HG03342 (cell line): Measurements from ENCODE around the gene AVPI1.
"Not testable (repeated sequence)": the region's sequence is repeated elsewhere in the genome, so short reads cannot be mapped to it uniquely, and the experiment has no call there.

Source experiments
- ATAC-seq: cut with Tn5 transposase; IDR thresholded peaks from one replicate; pipeline ENCODE4 v1.9.1; 2021; ENCODE audit warnings: mild to moderate bottlenecking, moderate library complexity; ENCODE audit not compliant: unreplicated experiment

AVPI1 gene

DNA sequence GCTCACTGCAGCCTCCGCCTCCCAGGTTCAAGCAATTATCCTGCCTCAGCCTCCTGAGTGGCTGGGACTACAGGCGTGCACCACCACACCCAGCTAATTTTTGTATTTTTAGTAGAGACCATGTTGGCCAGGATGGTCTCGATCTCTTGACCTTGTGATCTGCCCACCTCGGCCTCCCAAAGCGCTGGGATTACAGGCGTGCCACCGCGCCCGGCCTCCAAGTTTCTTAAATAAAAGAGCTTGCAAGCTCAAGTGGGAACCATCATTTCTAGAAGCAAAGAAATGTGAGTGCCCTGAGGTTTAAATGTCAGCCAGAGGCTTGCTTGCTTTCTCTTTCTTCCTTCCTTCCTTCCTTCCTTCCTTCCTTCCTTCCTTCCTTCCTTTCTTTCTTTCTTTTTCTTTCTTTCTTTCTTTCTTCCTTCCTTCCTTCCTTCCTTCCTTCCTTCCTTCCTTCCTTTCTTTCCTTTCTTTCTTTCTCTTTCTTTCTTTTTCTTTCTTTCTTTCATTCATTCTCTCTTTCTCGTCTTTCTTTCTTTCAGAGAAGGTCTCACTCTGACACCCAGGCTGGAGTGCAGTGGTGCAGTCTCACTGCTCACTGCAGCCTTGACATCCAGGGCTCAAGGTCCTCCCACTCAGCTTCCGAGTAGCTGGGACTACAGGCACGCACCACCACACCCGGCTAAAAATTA, 44.4 kb downstream of the AVPI1 start:
- not testable (repeated sequence) for ATAC-seq

DNA sequence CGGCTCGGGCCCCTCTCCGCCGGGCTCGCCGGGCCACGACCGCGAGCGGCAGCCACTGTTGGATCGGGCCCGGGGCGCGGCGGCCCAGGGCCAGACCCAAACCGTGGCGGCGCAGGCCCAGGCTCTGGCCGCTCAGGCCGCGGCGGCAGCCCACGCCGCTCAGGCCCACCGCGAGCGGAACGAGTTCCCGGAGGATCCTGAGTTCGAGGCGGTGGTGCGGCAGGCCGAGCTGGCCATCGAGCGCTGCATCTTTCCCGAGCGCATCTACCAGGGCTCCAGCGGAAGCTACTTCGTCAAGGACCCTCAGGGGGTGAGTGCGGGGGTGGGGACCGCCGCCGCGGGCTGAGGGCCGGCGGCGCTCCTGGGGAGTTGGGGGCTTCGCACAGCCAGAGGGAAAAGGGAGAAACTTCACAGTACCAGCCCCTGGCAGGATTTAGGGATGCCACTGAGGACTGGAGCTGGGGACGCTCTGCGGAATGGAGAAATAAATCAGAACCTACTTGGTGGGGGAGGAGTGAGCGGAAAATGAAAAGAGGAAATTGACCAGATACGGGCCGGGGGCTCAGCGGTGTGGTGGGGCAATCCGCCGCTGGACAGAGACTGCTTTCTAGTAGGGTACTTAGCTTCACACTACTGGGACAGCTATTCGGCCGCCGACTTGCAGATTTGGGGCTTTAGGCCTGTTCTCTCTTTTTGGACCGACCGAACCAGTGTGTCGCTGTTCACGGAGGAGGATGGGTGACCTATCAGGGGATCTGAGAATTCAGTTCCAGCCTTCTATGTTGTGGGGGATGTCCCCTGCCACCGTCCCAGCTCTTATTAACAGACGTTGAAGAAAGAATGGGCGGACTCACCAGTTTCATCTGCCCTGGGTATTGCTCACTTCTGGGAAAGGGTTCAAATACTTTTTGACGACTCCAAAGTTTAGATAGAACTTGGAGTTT, 45.9 kb downstream of the AVPI1 start:
- peak; percentile 23 for ATAC-seq

DNA sequence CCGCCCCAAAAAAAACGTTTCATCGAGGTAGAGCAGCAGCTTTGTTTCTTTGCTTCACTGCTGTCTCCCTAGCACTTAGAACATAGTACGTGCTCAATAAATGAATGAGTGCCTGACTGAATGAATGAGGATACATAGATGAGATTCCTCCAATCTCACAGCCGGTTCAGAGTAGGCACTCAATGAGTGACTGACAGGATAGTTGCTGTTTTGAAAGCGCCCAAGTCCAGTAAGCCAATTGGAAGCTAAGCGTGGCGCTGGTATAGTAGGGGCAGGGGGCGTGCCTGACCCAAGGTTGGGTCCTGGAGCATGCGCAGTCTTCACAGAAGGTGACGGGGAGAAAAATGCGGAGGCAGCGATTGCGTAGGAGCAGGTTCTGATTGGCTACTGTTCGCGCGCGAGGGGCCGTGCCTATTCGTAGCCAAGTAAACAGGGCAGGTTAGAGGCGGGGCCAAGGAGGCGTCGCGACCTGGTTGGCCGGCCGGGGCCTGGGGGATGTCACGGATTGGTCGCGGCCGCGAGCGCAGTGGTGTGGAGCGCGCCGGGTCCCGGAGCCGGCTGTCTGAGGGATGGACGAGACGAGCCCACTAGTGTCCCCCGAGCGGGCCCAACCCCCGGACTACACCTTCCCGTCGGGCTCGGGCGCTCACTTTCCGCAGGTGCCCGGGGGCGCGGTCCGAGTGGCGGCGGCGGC, 46.7 kb downstream of the AVPI1 start, which contains the start of gene PI4K2A:
Gene PI4K2A (plus strand): TSS at position 498 of the 694 bp plus-strand sequence. CDS start 72 bp downstream, at position 570.
- peak; percentile 98 for ATAC-seq

DNA sequence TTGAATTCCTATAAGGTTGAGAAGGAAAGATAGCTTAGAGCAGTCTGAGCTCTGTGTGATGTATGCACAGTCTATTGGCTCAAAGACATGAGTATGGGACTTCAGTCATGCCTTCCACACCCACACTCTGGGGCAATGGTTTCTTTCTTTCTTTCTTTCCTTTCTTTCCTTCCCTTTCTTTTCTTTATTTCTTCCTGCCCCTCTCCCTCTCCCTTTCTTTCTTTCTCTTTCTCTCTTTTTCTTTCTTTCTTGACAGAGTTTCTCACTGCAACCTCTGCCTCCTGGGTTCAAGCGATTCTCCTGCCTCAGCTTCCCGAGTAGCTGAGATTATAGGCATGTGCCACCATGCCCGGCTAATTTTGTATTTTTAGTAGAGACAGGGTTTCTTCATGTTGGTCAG, 48.0 kb downstream of the AVPI1 start:
- ATAC-seq, result not testable (repeated sequence)

DNA sequence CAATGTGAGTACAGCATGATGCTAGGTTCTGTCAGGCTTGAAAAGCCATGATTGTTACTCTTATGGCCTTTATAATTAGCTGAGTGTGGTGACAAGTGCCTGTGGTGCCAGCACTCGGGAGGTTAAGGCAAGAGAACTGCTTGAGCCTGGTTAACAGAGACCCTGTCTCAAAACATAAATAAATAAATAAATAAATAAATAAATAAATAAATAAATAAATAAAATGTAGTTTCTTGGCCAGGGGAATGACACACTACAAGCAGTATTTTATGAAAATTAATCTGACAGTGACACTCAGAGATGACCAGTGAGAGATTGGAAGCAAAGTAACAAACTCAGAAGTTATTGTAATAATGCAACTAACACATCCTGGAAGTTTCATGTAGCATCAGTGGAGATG, 51.5 kb downstream of the AVPI1 start:
- ATAC-seq, result no peak

DNA sequence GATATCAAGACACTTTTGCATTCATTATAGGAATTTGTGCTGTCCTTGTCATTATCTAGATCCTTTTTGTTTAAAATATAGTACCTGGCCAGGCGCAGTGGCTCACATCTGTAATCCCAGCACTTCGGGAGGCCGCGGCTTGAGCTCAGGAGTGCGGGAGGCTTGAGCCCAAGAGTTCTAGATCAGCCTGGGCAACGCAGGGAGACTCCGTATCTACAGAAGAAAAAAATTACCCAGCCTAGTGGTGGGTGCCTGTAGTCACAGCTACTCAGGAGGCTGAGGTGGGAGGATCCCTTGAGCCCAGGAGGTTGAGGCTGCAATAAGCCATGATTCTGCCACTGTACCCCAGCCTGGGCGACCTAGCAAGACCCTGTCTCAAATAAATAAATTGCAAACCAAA, 53.1 kb downstream of the AVPI1 start:
- no peak for ATAC-seq

DNA sequence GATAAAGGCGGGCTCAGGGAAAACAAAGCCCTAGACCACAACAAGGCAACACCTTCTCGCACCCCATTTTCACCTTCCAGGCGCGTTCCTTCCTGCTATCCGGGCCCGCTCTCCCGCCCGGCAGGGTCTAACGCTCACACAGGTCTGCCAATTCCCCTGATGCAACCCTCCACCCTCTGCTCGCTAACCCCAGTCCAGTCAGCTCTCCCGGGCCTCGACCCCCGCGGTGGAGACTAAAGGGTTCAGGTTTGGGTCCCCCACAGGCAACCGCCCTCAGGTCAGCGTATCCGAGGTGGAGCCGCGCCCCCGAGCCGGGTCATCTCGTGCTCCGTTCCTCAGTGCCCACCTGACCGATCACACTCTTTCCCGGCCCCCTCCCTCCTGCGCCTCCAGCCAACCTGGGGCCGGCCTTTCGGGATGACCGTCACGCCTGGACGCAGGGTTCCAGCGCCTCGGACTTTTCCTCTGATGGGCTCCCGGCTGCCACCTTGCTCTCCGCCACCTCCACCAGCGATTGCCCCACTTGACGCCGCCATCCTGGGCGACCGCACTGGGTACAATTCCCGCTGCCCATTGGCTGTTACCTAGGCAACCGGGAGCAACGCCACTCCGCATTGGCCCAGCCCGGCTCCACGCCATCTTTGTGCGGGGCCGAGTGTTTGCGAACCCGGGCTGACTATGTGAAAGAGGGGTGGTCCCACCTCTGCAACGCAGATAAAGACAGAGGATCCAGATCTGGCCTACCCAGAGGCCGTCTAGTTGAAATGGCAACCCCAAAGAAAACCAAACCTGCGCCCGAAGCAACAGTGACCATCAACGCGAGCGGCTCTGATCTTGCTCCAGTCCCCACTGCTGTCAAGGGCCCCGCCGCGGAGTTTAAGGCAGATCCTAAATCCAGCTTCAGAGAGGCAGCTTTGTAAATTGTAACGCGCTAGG, 53.8 kb downstream of the AVPI1 start, which contains the start of gene MORN4:
Gene MORN4 (minus strand): TSS at position 552 of the 936 bp plus-strand sequence. CDS start 13,847 bp downstream, outside the sequence.
- ATAC-seq, result peak; percentile 99

DNA sequence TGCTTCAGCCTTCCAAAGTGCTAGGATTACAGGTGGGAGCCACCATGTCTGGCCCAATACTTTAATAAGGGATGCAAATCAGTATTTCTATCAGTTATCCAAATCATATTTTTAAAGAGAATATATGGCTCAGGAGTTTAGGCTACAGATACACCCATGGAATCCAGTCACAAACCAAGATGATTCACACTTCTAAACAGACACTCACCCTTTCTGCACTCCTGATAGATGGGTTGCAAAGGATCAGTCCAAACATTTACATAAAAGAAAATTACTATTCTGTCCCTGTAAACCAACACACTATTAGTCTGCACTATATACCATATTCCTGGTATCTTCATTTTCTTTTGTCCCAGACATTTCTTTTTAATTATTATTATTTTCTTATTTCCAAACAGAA, 55.9 kb downstream of the AVPI1 start:
- no peak for ATAC-seq

DNA sequence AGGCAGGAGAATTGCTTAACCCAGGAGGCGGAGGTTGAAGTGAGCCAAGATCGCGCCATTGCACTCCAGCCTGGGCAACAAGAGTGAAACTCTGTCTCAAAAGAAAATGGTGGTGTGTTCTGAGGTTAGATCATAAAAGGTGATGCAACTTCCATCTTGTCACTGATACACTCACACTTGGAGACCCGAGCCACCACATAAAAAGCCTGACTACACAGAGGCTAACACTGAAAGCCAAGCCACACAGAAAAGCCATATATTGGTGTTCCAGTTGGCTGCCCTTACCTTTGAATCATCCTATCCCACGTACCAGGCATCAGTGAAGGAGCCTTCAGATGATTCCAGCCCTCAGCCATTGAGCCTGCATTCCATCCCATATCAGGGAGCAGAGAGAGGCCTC, 57.8 kb downstream of the AVPI1 start:
- no peak for ATAC-seq

DNA sequence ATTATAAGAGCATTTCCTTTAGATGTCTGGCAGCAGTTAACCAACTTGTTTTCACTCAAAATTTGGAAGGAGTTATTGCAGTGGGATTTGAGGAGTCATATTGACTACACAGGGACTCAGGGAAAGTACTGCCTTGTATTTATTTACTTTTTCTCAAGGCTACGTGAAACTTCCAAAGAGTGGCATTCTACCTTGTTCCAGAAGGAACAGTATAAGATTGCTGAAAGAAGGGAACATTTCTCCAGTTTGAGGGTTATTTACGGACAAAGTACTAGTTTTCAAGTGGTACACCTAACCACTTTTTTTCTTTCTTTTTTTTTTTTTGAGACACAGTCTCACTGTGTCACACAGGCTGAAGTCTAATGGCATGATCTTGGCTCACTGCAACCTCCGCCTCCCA, 58.8 kb downstream of the AVPI1 start:
- ATAC-seq, result no peak

DNA sequence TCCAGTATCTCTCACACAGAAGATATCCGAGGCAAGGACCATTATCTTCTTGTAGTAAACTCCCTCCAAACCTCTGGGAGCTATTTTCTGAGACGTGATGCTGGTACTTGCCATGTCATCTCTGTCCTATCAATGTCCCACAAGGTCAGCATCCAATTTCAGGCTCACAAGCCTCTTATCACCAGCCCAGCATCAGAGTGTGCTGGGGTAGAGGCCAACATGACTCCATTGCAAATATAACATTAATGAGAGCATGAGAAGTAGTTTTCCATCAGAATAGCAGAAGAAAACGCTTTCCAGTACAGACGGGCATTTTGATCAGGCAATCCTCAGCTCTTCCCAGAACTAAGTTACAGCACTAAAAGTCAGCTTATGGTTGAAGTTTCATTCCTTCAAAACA, 59.3 kb downstream of the AVPI1 start:
- no peak for ATAC-seq
